ENCODE results near the gene KPNB1.

Gene KPNB1

DNA sequence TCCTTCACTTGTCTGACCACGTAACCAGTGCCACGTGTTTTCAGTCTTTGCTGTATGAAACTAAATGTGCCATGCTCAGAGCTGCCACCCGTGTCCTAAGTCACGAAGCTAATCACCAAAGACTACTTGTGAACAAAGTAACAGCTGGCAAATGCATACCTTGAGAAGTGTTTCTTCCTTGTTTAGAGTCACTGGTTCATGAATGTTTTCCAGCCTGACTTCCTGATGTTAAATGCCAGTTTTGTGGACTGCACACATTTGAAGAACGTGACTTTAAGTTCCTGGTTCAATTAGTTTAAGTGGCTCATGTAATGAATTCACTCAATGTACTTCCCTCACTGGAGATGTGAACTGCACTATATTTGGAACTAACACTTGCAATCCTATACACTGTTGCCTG is 19.9 kb upstream of the KPNB1 start:
- DNase-seq (no peak), ATAC-seq (no peak)
- Mint-ChIP-seq H3K4me3 (no peak overlapping the region), H3K27ac (no peak overlapping the region), H3K27me3 (no peaks in the 10 kb centered on the region), H3K9me3 (no peaks in the 10 kb centered on the region), H3K4me1 (no peaks in the 10 kb centered on the region)

DNA sequence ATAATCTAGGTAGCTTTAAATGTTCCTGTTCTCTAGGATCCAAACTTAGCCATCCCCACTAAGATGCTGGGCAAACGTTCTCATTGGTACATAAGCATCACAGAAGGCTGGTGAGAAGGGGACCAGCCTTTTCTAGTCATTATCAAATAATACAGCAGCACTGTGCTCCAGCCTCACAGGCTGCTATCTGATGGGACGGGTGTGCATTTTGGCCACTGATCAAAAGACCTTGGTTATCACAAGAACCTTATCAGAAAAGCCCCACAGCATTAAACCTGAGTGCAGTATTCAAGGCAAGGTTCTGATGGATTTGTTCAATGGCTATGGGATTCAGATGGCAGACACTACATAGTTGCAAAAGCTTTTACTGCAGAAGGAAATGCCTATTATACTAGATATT is 19.1 kb upstream of the KPNB1 start:
- ATAC-seq: no peak
- no peak for DNase-seq
- Mint-ChIP-seq H3K27me3 (no peaks in the 10 kb centered on the region), H3K27ac (no peak overlapping the region), H3K4me3 (no peak overlapping the region), H3K9me3 (no peaks in the 10 kb centered on the region), H3K4me1 (no peaks in the 10 kb centered on the region)

- H3K4me3 Mint-ChIP-seq: no peak overlapping the region
- no peaks in the 10 kb centered on the region for H3K27me3 Mint-ChIP-seq
- DNase-seq (no peak), ATAC-seq (no peak)
- no peak overlapping the region for H3K27ac Mint-ChIP-seq
- H3K9me3 Mint-ChIP-seq: no peaks in the 10 kb centered on the region
- H3K4me1 Mint-ChIP-seq: peaks cover 8% of the 10 kb centered on the region
Measured at GRCh38 chr17:47632991-47633390, 16.7 kb upstream of the KPNB1 start.

DNA sequence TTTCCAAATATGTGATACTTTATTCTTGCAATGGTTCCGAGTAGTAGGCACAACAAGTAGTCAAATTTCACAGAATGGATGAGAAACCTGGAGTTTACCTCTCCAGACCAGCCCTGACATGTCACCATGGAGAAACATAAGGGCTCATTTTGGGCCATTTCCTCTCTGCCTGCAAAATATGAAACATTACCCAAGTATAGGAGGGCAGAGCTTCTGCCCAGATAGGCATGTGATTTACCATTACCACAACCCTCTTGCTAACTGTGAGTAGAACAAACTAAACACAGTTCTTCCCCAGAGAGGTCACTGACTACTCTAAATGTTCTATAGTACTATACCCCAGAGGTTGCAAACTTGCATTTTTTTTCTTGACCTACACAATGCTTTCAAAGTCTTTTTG is 15.7 kb upstream of the KPNB1 start:
- ATAC-seq (no peak), DNase-seq (no peak)
- Mint-ChIP-seq H3K9me3 (no peaks in the 10 kb centered on the region), H3K4me3 (no peak overlapping the region), H3K27me3 (no peaks in the 10 kb centered on the region), H3K27ac (no peak overlapping the region), H3K4me1 (peaks cover 8% of the 10 kb centered on the region)

DNA sequence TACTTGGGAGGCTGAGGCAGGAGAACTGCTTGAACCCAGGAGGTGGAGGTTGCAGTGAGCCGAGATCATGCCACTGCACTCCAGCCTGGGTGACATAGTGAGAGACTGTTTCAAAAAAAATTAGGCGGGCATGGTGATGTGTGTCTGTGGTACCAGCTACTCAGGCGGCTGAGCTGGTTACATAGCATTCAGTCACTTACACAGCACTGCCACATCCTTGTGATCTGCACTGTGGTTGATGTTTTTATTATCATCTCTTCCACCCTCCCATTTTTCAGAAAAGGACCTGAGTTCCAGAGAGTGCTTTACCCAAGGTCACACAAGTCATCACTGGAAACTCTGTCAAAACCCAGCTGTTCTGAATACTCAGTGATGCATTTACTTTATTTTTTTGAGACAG is 14.8 kb upstream of the KPNB1 start:
- H3K4me1 Mint-ChIP-seq: peaks cover 8% of the 10 kb centered on the region
- ATAC-seq: no peak
- no peak overlapping the region for H3K4me3 Mint-ChIP-seq
- no peaks in the 10 kb centered on the region for H3K27me3 Mint-ChIP-seq
- no peaks in the 10 kb centered on the region for H3K9me3 Mint-ChIP-seq
- DNase-seq: no peak
- no peak overlapping the region for H3K27ac Mint-ChIP-seq

GRCh38 chr17:47635734-47636133 is 14.0 kb upstream of the KPNB1 start:
- DNase-seq (no peak), ATAC-seq (no peak)
- Mint-ChIP-seq H3K4me1 (peaks cover 8% of the 10 kb centered on the region), H3K9me3 (no peaks in the 10 kb centered on the region), H3K27ac (no peak overlapping the region), H3K27me3 (no peaks in the 10 kb centered on the region), H3K4me3 (no peak overlapping the region)

DNA sequence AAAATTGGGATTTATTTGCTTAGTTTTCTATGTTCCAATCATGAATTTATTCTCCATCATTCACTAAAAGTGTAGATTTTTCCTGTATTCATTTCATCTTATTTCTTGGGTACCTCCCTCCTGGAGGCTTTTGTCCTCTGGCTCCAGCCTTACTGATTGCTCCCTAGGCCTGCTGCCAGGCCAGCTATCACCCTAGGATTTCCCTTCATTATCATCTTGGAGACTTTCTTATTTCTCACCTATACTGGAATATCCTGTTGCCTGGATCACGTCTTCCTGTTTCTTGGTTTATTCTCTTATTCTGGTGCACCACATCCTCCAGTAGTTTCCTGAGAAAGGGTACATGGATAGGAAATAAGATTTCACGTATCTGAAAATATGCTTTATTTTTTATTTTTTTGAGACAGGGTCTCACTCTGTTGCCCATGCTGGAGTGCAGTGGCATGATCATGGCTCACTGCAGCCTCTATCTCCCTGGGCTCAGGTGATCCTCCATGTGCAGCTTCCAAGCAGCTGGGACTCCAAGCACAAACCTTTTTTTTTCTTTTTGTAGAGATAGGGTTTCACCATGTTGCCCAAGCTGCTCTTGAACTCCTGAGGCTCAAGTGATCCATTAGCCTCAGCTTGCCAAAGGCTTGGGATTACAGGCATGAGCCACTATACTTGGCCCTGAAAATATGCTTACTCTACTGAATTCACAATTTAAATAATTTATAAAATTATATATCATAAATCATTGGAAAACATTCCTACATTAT is 13.3 kb upstream of the KPNB1 start:
- no peaks in the 10 kb centered on the region for H3K9me3 Mint-ChIP-seq
- ATAC-seq: no peak
- DNase-seq: no peak
- no peaks in the 10 kb centered on the region for H3K27me3 Mint-ChIP-seq
- H3K4me1 Mint-ChIP-seq: peaks cover 8% of the 10 kb centered on the region
- no peak overlapping the region for H3K4me3 Mint-ChIP-seq
- H3K27ac Mint-ChIP-seq: no peak overlapping the region

DNA sequence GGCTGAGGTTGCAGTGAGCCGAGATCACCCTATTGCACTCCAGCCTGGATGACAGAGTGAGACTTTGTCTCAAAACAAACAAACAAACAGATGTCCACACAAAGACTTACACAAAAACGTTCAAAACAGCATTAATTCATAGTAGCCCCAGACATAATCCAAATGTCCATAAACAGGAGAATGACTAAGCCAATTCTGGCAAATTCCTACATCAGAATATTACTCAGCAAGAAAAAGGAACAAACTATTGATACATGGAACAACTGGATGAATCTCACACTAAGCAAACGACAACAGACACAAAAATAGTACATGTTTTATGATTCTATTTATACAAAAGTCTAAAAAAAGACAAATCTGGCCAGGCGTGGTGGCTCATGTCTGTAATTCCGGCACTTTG is 10.8 kb upstream of the KPNB1 start:
- Mint-ChIP-seq H3K4me3 (no peak overlapping the region), H3K9me3 (no peaks in the 10 kb centered on the region), H3K27me3 (no peaks in the 10 kb centered on the region), H3K27ac (no peak overlapping the region), H3K4me1 (peaks cover 13% of the 10 kb centered on the region)
- ATAC-seq (no peak), DNase-seq (no peak)

GRCh38 chr17:47640076-47640475 is 9.6 kb upstream of the KPNB1 start:
- Mint-ChIP-seq H3K4me3 (no peak overlapping the region), H3K27ac (no peak overlapping the region), H3K4me1 (peaks cover 13% of the 10 kb centered on the region), H3K9me3 (no peaks in the 10 kb centered on the region), H3K27me3 (no peaks in the 10 kb centered on the region)
- no peak for ATAC-seq
- no peak for DNase-seq

- Mint-ChIP-seq H3K27ac (no peak overlapping the region), H3K9me3 (no peaks in the 10 kb centered on the region), H3K27me3 (no peaks in the 10 kb centered on the region), H3K4me3 (no peak overlapping the region), H3K4me1 (peaks cover 11% of the 10 kb centered on the region)
- no peak for ATAC-seq
- no peak for DNase-seq
Measured at GRCh38 chr17:47641202-47641601, 8.5 kb upstream of the KPNB1 start.

- H3K27me3 Mint-ChIP-seq: no peaks in the 10 kb centered on the region
- DNase-seq (no peak), ATAC-seq (no peak)
- H3K9me3 Mint-ChIP-seq: no peaks in the 10 kb centered on the region
- peaks cover 13% of the 10 kb centered on the region for H3K4me1 Mint-ChIP-seq
- peak overlapping the region in 1 of 2 donors; percentile 36 for H3K27ac Mint-ChIP-seq
- H3K4me3 Mint-ChIP-seq: no peak overlapping the region
Measured at GRCh38 chr17:47643116-47643515, 6.6 kb upstream of the KPNB1 start.

GRCh38 chr17:47644324-47644723 is 5.4 kb upstream of the KPNB1 start:
- Mint-ChIP-seq H3K27ac (no peak overlapping the region), H3K4me1 (peaks cover 20% of the 10 kb centered on the region)
- ATAC-seq: no peak

DNA sequence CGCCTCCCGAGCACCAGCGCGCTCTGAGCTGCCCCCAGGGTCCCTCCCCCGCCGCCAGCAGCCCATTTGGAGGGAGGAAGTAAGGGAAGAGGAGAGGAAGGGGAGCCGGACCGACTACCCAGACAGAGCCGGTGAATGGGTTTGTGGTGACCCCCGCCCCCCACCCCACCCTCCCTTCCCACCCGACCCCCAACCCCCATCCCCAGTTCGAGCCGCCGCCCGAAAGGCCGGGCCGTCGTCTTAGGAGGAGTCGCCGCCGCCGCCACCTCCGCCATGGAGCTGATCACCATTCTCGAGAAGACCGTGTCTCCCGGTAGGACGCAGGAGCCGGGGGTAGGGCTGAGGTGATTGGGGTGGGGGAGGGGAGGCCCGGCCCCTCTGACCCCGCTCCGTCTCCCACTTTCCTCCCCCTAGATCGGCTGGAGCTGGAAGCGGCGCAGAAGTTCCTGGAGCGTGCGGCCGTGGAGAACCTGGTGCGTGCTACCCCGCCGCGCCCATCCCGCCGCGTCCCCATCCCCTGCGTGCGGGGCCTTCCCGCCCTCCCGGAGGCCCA is 329 bp downstream of the KPNB1 start:
- peak overlapping the region; percentile 91 to 96 for H3K4me3 Mint-ChIP-seq
- DNase-seq (peak in 1 of 2 donors; percentile 75), ATAC-seq (peak; percentile 14)
- H3K27me3 Mint-ChIP-seq: no peaks in the 10 kb centered on the region
- H3K4me1 Mint-ChIP-seq: peaks cover 57% of the 10 kb centered on the region
- H3K27ac Mint-ChIP-seq: peak overlapping the region; percentile 91 to 94
- no peaks in the 10 kb centered on the region for H3K9me3 Mint-ChIP-seq

More at GRCh38 chr17:47644324-47644723, 5.4 kb upstream of the KPNB1 start:
- no peak for DNase-seq
- no peaks in the 10 kb centered on the region for H3K9me3 Mint-ChIP-seq
- no peaks in the 10 kb centered on the region for H3K27me3 Mint-ChIP-seq
- H3K4me3 Mint-ChIP-seq: no peak overlapping the region

- H3K4me1 Mint-ChIP-seq: peaks cover 65% of the 10 kb centered on the region
- peak overlapping the region; percentile 98 to 99 for H3K27ac Mint-ChIP-seq
- peak overlapping the region; percentile 91 to 96 for H3K4me3 Mint-ChIP-seq
- H3K9me3 Mint-ChIP-seq: no peaks in the 10 kb centered on the region
- ATAC-seq (peak; percentile 53), DNase-seq (peak; percentile 87 to 96)
- H3K27me3 Mint-ChIP-seq: no peaks in the 10 kb centered on the region
Measured at GRCh38 chr17:47650525-47651522, 1.1 kb downstream of the KPNB1 start.

DNA sequence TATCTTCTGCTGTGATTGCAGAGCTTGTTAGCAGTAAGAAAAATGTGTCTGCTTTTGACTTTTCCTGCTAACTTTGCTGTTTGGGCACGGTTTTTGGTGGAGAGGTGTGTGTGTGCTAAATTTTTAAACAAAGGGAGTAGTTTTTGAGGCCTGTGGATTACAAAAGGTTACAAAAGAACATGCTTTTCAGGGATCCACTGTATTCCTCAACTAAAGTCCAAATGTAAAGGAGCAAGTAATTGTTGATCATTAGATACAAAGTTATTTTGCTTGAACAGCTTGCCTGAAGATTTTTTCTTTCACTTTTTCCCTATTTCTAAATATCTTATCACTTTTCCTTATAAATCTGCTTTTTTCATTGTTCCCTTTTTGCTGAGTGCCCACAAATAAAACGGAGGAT is 2.0 kb downstream of the KPNB1 start:
- no peak for ATAC-seq
- Mint-ChIP-seq H3K4me1 (peaks cover 74% of the 10 kb centered on the region), H3K4me3 (peak overlapping the region; percentile 91 to 96), H3K27me3 (no peaks in the 10 kb centered on the region), H3K9me3 (no peaks in the 10 kb centered on the region), H3K27ac (peak overlapping the region; percentile 30 to 49)
- DNase-seq: no peak

- DNase-seq (no peak), ATAC-seq (no peak)
- no peaks in the 10 kb centered on the region for H3K27me3 Mint-ChIP-seq
- peaks cover 76% of the 10 kb centered on the region for H3K4me1 Mint-ChIP-seq
- peak overlapping the region; percentile 26 to 54 for H3K27ac Mint-ChIP-seq
- peak overlapping the region; percentile 91 to 96 for H3K4me3 Mint-ChIP-seq
- no peaks in the 10 kb centered on the region for H3K9me3 Mint-ChIP-seq
Measured at GRCh38 chr17:47652570-47652969, 2.9 kb downstream of the KPNB1 start.
